HepG2 (cell line): ENCODE data around the gene SRXN1. TPM values are rescaled to one million over a fixed set of nuclear protein-coding genes. Genes with fewer than 3 reads are reported as not detected.
A peak's percentile ranks its signal among the peaks of the same experiment; 100 is the strongest.

Experiments used
- ARID3A ChIP-seq: IDR thresholded peaks from 2 replicates; pipeline ENCODE4 v1.6.1; 2012; ENCODE audit warnings: low read depth, low read length, improper control_type of control experiment
- ARNT ChIP-seq: fragments of 450-650 bp; IDR thresholded peaks from 2 replicates; pipeline ENCODE4 v1.6.1; 2017
- FOSL2 ChIP-seq: sonication (generic); formaldehyde crosslinking; IDR thresholded peaks from 2 replicates; pipeline ENCODE4 v1.4.0; 2020; ENCODE audit warnings: missing genetic modification reagents
- GPN1 ChIP-seq: sonication (generic); formaldehyde crosslinking; IDR thresholded peaks from 2 replicates; pipeline ENCODE4 v1.5.1; 2020; ENCODE audit warnings: missing genetic modification reagents, borderline replicate concordance
- JUN ChIP-seq: sonication (generic); formaldehyde crosslinking; IDR thresholded peaks from 2 replicates; pipeline ENCODE4 v1.4.0; 2020; ENCODE audit warnings: mild to moderate bottlenecking, missing genetic modification reagents
- MYNN ChIP-seq: sonication (generic); formaldehyde crosslinking; IDR thresholded peaks from 2 replicates; pipeline ENCODE4 v1.4.0; 2020; ENCODE audit warnings: mild to moderate bottlenecking, low read depth, missing genetic modification reagents
- NFATC3 ChIP-seq: sonication (generic); formaldehyde crosslinking; IDR thresholded peaks from 2 replicates; pipeline ENCODE4 v1.5.1; 2020; ENCODE audit warnings: mild to moderate bottlenecking, missing genetic modification reagents
- PBX3 ChIP-seq: sonication (generic); formaldehyde crosslinking; IDR thresholded peaks from 2 replicates; pipeline ENCODE4 v1.8.1; 2023; ENCODE audit warnings: missing genetic modification reagents, inconsistent platforms, borderline replicate concordance
- PRDM4 ChIP-seq: sonication (generic); formaldehyde crosslinking; IDR thresholded peaks from 2 replicates; pipeline ENCODE4 v1.9.0; 2021; ENCODE audit warnings: missing genetic modification reagents, borderline replicate concordance
- RNF219 ChIP-seq: sonication (generic); formaldehyde crosslinking; IDR thresholded peaks from 2 replicates; pipeline ENCODE4 v1.5.0; 2020; ENCODE audit warnings: mild to moderate bottlenecking, missing genetic modification reagents
- SRSF1 ChIP-seq: fragments of 200-400 bp; formaldehyde crosslinking; optimal IDR thresholded peaks from 2 replicates; pipeline ENCODE3; 2017; ENCODE audit warnings: mild to moderate bottlenecking, low read depth, low read length, moderate library complexity
- ZBTB20 ChIP-seq: sonication (generic); formaldehyde crosslinking; IDR thresholded peaks from 2 replicates; pipeline ENCODE4 v1.8.1; 2023; ENCODE audit warnings: missing genetic modification reagents, low read depth, mild to moderate bottlenecking, borderline replicate concordance
- ZBTB26 ChIP-seq: IDR thresholded peaks from 2 replicates; pipeline ENCODE4 v1.6.1; 2016; ENCODE audit warnings: missing compliant biosample characterization, missing genetic modification reagents, borderline replicate concordance
- ZKSCAN5 ChIP-seq: sonication (generic); formaldehyde crosslinking; IDR thresholded peaks from 2 replicates; pipeline ENCODE4 v1.5.1; 2020; ENCODE audit warnings: mild to moderate bottlenecking, missing genetic modification reagents
- ZNF121 ChIP-seq: sonication (generic); formaldehyde crosslinking; IDR thresholded peaks from 2 replicates; pipeline ENCODE4 v1.5.0; 2020; ENCODE audit warnings: mild to moderate bottlenecking, missing genetic modification reagents
- ZNF329 ChIP-seq: sonication (generic); formaldehyde crosslinking; IDR thresholded peaks from 2 replicates; pipeline ENCODE4 v1.9.0; 2021; ENCODE audit warnings: low read depth, mild to moderate bottlenecking, missing genetic modification reagents
- ZNF552 ChIP-seq: sonication (generic); formaldehyde crosslinking; IDR thresholded peaks from 2 replicates; pipeline ENCODE4 v1.9.0; 2022; ENCODE audit warnings: missing genetic modification reagents, mild to moderate bottlenecking, borderline replicate concordance
- ZNF564 ChIP-seq: sonication (generic); formaldehyde crosslinking; IDR thresholded peaks from 2 replicates; pipeline ENCODE4 v1.8.1; 2023; ENCODE audit warnings: mild to moderate bottlenecking, missing genetic modification reagents
- ZNF772 ChIP-seq: sonication (generic); formaldehyde crosslinking; IDR thresholded peaks from 2 replicates; pipeline ENCODE4 v1.5.0; 2020; ENCODE audit warnings: mild to moderate bottlenecking, missing genetic modification reagents
- ZZZ3 ChIP-seq: sonication (generic); formaldehyde crosslinking; IDR thresholded peaks from 2 replicates; pipeline ENCODE4 v1.4.0; 2020; ENCODE audit warnings: missing genetic modification reagents, mild to moderate bottlenecking, borderline replicate concordance
- polyA plus RNA-seq, 8 experiments: library from polyadenylated mRNA; depleted of rRNA in 3 of 8; stranded (reverse) in 7 of 8; unstranded in 1 of 8; fragments of >200 nt; fragmentation: Illumina TruSeq in 4 of 8; extraction: Trizol in 4 of 8; gene quantifications; 2 replicates each; pipeline versions ENCODE4 v1.2.1 to v1.2.3, GENCODE V29; 2011 to 2016; ENCODE audit warnings: low read depth in 4 of 8, missing spikeins in 1 of 8, mixed read lengths in 1 of 8; ENCODE audit not compliant: insufficient read depth in 1 of 8
- total RNA-seq, 5 experiments: library from RNA; depleted of rRNA; stranded (reverse); fragments of >200 nt; fragmentation: Illumina TruSeq; extraction: Trizol; gene quantifications; 2 replicates each; pipeline ENCODE4 v1.2.3, GENCODE V29; 2016; ENCODE audit warnings: low read depth in 1 of 5

The SRXN1 gene
- total and polyA plus RNA-seq, 2 of the 13 experiments (the other 11 are each of a cell fraction or from before 2014, with no cell fraction given): 29.9 to 87.7 TPM

GRCh38 chr20:642398-643174 lies 10.4 kb downstream of the SRXN1 start (continued):
- TF ChIP-seq SRSF1 (peak; percentile 100), ARNT (no peak), ZBTB26 (CRISPR knock-in tag) (no peak), MYNN (CRISPR knock-in tag) (no peak), GPN1 (CRISPR knock-in tag) (no peak), ZKSCAN5 (CRISPR knock-in tag) (no peak), ZNF564 (peak; percentile 92; the same call in 1 of the 2 replicates), ZNF329 (CRISPR knock-in tag) (no peak), NFATC3 (CRISPR knock-in tag) (no peak), JUN (CRISPR knock-in tag) (peak; percentile 79; the same call in 1 of the 2 replicates), ZNF552 (CRISPR knock-in tag) (no peak), RNF219 (no peak), PRDM4 (CRISPR knock-in tag) (no peak), ZNF772 (CRISPR knock-in tag) (no peak; the same call in 1 of the 2 replicates), FOSL2 (peak; percentile 47), ZNF121 (0 out of 2 replicates have a peak, but pooled peaks have one; percentile 16), ZZZ3 (CRISPR knock-in tag) (no peak), PBX3 (CRISPR knock-in tag) (no peak), ARID3A (no peak), ZBTB20 (CRISPR knock-in tag) (no peak; the same call in 1 of the 2 replicates)
